NCI-H128 (cell line): ENCODE measurements around the gene ZNF384.
"Not testable (repeated sequence)": the region's sequence is repeated elsewhere in the genome, so short reads cannot be mapped to it uniquely, and the experiment has no call there.

Experiments used
- DNase-seq: peaks from one replicate; lab custom pipeline; 2025; ENCODE audit not compliant: unreplicated experiment; lab: John Stamatoyannopoulos, UW

Gene ZNF384

DNA sequence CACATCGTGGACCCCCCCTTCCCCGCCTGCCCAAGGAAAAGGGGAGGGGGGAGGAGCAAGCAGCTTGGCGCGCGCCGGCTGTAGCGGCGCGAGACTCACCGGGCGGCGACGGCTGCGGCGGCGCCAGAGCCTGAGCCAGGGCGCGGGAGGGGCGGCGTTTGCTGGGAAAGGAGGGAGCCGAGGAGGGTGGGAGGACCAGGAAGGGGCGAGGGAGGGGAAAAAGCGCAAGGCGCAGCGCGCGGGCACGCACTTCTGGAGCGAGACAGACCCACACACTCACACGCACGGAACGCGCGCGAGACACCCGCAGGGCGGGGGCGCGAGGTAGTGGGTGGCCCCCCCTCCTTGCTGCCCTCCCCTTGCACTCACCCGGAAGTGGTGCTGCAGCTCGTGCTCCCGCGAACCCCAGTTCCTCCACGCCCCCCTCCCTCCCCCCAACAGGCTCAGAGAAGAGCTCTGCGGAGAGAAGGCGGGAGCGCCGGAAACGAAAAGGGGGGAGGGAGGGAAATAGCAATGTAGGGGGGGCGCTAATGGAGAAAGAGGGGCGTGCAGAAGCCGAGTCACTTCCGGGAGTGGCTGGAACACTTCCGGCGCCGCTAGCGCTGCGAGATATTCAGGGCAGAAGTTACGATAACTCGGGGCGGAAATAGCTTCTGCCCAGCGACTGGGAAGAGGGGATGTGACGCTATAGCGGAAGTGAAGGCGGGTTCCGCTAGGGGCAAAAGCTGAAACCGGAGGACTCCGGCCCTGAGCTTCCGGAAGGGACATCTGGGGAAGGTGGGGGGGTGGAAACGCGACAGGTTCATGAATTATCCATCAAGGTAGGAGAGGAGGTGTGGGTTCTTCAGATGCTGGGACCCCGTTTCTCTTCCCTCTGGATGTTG, at the start of gene ZNF384:
Gene ZNF384, minus strand, starts transcription at position 377 of the 884 bp plus-strand sequence. CDS start 9,855 bp downstream, outside the sequence.
- DNase-seq = peak; percentile 99

DNA sequence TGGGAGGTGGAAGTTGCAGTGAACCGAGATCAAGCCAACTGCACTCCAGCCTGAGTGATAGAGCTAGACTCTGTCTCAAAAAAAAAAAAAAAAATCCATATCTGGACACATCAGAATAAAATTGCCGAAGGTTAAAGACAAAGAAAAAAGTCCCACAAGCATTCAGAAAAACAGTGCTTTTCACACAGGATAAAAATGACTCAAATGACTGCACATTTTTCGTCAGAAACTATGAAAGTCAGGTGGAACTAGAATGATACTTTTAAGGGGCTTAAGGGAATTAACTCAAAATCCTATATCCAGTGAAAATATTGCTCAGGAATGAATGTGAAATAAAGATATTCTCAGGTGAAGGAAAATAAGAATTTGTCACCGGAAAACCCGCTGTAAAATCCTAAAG, 47.6 kb upstream of the ZNF384 start:
- DNase-seq = no peak

DNA sequence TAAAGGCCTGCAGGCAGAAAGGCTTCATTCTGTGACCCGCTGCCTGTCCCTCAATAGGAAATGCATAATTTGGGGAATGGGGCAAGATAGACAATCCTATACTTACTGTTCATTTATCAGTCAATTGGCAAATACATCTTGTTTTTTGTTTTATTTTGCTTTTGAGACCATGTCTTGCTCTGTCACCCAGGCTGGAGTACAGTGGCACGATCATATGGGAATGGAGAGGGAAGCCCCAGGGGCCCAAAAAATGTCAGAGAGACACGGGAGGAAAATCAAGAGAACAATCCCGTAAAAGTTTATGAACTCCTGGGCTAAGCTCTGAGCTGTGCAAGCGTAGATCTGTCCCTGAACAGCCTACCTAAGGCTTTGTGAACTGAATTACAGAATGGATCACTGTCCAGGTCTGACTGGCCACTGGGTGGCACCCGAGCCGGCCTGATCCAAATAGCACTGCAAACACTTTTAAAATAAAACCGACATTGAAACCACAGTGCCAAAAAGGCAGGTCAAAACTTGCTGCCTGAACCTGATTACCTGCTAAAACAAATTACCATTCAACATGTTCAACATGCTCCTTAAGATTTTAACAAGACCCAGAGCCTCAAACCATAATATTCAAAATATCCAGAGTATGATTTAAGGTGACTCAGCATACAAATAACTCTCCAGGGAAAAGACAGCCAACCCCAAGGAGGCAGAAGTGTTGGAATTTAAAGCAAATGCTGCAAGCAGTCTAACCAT, 46.4 kb upstream of the ZNF384 start:
- peak; percentile 26 for DNase-seq

DNA sequence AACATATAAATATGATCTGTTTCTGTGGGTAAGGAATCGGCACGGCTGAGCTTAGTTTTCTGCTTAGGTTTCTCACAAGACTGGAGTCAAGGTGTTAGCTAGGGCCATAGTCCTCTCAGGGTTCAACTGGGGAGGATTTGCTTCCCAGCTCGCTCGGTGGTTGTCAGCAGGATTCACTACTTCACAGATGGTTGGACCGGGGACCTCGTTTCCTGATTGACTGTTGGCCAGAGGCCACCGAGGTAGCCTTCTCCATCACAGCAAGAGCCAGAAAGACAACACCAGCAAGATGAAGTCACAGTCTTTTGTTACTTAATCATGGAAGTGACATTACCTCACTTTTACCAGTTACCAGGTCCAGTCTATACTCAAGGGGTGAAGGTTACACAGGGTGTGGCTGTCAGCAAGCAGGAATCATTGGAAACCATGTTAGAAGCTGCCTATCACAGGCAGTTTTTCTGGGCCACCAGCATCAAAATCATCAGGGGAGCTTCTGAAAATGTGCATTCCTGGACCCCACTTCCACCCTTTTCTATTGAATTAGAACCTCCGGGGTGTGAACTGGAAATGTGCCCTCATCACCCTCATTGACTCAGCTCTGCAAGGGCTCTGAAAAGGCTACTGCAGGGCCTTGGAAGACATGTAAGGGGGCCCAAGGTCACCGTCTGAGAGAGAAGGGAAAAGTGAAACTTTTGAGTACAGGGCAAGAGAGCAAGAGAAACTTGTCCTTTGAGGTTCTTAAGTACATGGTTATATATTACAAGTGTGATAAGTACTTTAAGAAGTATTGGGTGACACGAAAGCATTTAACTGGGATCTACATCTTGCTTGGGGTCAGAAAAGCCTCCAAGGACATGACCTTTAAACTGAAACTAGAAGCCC, 45.6 kb upstream of the ZNF384 start:
- no peak for DNase-seq

DNA sequence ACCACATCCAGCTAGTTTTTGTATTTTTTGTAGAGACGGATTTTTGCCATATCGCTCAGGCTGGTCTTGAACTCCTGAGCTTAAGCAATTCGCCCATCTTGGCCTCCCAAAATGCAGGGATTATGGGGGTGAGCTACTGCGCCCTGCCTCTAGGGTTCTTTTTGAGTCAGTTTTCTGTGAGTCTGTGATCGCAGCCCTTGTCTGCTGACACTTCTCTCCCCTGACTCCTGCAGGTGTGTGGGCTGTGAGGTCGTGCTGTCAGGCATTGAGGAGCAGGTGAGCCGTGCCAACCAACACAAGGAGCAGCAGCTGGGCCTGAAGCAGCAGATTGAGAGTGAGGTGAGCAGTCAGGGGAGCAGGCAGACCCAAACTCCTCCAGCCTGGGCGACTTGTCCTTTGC, 41.0 kb upstream of the ZNF384 start:
- DNase-seq = no peak

DNA sequence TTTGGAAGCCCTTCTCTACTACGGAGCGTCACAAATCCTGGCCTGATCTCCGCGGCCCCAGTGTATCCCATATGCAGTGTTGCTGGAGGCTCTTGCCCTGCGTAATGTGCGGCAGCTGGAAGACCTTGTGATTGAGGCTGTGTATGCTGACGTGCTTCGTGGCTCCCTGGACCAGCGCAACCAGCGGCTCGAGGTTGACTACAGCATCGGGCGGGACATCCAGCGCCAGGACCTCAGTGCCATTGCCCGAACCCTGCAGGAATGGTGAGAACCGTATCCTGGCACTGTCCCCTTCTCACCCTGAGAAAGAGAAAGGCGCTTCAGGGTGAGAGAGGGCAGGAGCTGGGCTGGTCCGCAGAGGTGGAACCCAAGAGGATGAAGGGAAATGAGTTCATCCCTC, 40.0 kb upstream of the ZNF384 start:
- DNase-seq = no peak

DNA sequence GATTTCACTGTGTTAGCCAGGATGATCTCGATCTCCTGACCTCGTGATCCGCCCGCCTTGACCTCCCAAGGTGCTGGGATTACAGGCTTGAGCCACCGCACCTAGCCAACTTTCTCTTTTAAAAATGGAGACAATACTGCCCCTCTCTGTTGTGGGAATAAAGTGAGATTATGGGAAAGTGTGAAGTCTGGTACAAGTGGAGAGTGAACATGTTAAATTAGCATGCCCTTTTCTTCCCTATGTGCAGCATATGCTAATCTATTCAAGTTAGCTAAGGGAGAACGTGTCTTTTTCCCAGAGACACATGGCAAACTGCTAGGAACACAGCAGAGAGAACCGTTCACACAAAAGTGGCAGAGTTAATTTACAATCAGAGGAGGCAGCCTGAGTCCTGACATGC, 36.2 kb upstream of the ZNF384 start:
- DNase-seq = no peak

DNA sequence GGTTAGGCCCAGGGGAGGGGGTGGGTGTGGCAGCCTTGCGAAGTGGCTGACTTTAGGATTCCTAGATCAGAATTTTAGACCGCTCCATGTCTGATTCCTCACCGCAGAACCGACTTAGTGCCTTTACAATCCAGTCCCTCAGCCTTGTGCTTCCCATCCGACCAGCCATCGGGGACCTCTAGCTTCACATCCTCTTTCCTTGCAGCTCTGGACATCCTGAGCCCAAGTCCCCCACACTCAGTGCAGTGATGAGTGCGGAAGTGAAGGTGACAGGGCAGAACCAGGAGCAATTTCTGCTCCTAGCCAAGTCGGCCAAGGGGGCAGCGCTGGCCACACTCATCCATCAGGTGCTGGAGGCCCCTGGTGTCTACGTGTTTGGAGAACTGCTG, 35.2 kb upstream of the ZNF384 start:
- DNase-seq = no peak

DNA sequence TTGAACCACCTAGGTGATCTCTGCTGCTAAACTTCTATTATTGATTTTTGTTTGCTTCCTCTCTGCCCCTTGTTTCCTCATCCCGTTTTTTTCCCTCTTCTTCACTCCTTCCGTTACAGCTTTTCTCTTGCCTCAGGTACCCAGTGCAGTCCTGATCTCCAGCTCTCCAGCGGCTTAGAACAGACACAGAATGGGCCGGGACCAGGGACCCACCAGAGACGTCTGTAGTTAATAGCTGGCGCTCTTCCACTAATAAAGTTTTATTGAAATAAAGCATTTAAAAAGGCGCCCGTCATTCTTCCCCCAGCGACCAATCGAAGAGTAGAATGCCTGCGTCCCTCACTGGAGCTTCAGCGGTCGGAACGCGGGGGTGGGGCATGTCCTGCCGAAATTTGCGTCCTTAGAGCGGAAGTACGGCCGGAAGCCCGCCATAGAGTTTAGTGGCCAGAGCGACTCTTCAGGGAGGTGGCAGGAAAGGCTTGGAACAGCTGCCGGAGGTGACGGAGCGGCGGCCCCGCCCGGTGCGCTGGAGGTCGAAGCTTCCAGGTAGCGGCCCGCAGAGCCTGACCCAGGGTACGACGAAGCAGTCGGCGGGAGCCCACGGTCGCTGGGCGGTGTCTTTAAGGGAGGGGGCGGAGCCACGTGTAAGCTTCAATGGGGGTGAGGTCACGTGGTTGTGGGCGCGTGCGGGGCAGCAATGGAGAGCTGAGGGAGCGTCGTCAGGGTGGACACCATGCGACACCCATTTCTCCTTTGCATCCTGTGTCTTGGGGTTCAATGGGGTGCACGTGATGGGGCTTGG, 34.6 kb upstream of the ZNF384 start, which contains the start of gene COPS7A:
Gene COPS7A, plus strand, starts transcription at position 440 of the 802 bp plus-strand sequence. CDS start 611 bp downstream, outside the sequence.
- DNase-seq = peak; percentile 100

DNA sequence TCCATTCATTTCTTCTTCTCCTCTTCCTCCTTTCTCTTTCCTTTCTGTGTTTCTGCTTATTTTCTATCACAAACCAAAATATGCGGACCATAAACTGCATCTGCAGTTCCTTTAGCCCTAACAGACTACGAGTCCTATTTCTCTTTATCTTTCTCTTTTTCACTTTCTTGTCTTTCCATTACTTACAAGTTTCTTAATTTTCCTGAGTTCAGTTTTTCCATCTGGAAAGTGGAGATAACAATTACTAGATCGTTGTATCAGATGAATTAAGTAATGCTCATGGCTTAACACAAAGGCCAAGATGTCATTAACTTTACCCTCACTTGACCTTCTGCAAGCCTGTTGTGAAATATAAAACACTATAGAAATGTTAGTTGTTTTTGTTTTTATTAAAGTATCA, 33.7 kb upstream of the ZNF384 start:
- no peak for DNase-seq

DNA sequence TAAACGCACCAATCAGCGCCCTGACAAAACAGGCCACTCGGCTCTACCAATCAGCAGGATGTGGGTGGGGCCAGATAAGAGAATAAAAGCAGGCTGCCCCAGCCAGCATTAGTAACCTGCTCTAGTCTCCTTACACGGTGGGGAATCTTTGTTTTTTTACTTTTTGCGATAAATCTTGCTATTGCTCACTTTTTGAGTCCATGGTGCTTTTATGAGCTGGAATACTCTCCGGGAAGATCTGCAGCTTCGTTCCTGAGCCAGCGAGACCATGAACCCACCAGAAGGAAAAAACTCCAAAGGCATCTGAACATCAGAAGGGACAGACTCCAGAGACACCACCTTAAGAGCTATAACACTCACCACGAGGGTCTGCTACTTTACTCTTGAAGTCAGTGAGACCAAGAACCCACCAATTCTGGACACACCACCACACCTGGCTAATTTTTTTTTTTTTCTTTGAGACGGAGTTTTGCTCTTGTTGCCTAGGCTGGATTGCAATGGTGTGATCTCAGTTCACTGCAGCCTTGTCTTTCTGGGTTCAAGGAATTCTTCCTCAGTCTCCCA, 27.8 kb upstream of the ZNF384 start:
- DNase-seq = no peak

DNA sequence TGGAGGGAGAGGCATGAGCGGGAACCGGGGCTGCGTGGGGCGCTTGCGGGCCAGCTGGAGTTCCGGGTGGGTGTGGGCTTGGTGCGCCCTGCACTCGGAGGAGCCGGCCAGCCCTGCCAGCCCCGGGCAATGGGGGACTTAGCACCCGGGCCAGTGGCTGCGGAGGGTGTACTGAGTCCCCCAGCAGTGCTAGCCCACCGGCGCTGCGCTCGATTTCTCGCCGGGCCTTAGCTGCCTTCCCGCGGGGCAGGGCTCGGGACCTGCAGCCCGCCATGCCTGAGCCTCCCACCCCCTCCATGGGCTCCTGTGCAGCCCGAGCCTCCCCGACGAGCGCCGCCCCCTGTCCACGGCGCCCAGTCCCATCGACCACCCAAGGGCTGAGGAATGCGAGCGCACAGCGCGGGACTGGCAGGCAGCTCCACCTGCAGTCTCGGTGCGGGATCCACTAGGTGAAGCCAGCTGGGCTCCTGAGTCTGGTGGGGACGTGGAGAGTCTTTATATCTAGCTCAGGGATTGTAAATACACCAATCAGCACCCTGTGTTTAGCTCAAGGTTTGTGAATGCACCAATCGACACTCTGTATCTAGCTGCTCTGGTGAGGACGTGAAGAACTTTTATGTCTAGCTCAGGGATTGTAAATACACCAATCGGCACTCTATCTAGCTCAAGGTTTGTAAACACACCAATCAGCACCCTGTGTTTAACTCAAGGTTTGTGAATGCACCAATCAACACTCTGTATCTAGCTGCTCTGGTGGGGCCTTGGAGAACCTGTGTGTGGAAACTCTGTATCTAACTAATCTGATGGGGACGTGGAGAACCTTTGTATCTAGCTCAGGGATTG, 27.1 kb upstream of the ZNF384 start:
- DNase-seq = not testable (repeated sequence)

DNA sequence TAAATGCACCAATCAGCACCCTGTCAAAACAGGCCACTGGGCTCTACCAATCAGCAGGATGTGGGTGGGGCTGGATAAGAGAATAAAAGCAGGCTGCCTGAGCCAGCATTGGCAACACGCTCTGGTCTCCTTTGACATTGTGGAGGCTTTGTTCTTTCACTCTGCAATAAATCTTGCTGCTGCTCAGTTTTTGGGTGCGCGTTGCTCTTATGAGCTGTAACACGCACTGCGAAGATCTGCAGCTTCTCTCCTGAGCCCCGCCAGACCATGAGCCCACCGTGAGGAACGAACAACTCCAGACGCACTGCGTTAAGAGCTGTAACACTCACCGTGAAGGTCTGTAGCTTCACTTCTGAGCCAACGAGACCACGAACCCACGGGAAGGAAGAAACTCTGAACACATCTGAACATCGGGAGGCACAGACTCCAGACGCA, 19.8 kb upstream of the ZNF384 start:
- DNase-seq = no peak

DNA sequence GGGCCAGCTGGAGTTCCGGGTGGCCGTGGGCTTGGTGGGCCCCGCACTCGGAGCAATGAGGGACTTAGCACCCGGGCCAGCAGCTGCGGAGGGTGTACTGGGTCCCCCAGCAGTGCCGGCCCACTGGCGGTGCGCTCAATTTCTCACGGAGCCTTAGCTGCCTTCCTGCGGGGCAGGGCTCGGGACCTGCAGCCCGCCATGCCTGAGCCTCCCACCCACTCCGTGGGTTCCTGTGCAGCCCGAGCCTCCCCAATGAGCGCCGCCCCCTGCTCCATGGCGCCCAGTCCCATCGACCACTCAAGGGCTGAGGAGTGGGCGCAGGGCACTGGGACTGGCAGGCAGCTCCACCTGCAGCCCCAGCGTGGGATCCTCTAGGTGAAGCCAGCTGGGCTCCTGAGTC, 19.2 kb upstream of the ZNF384 start:
- DNase-seq = not testable (repeated sequence)

DNA sequence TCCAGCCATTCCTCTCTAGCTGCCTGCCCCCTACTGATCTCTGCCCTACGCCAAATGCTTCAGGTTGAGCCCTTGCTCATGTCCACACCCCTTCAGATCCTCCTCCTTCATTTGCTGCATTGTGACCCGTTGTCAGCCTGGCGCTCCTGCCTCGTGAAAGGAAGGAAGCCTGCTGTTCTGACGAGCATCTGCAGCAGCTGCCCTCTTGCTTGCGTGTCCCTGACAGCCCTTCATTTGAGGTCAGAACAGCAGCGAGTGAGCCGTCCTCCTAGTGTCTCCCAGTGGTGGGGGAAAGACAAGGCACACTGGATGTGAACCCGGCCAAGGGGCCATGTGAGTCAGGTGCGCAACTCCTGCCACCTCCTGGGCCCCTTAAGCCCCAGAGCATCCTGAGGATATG, 14.5 kb upstream of the ZNF384 start:
- no peak for DNase-seq

DNA sequence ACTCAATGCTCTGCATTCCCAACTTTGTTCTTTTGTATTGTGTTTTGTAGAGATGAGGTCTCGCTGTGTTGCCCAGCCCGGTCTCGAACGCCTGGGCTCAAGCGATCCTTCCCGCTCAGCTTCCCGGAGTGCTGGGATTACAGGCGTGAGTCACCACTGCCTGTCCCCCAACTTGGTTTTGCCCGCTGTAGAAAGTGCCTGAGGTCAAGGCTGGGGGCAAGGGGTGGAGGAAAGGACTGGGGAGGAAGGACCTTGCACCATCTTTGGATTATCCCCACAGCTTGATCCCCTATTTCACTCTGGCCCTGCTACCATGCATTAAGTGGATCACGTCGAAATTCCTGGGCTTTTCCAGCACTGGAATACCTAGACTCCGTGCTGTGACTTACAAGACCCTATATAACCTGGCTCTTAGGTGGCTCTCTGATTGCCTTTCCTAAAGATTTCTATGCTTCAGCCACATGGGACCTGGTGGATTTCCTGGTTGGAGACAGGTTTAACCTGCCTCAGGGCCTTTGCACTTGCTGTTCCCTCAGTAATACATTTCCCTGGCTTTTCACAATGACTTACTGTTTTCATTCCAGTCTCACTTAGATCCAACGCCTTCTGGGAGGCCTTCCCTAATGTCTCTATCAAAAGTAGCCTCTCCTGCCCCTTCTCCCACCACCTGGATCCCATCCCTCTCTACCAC, 12.0 kb upstream of the ZNF384 start:
- DNase-seq = no peak

DNA sequence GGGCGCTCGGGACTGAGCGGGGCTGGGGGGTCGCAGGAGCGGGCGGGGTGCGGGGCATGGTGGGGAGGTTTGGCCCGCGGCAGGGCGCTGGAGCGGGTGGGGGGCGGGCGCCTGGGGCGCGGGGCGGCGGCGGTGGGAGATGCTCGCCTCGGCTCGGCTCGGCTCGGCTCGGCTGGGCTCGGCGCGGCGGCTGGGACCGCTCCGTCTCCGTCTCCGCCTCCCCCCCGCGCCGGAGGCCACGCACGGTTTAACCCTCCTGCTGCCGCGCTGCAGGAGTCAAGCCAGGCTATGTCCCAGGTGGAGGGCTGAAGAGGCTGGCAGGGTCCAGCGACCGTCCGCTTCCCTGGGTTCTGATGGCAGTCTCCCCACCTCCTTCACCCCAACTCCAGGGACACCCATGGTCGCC, 11.5 kb upstream of the ZNF384 start, which contains the start of gene PIANP:
Gene PIANP, minus strand, starts transcription at position 170 of the 406 bp plus-strand sequence. CDS start 2,754 bp downstream, outside the sequence.
- no peak for DNase-seq

DNA sequence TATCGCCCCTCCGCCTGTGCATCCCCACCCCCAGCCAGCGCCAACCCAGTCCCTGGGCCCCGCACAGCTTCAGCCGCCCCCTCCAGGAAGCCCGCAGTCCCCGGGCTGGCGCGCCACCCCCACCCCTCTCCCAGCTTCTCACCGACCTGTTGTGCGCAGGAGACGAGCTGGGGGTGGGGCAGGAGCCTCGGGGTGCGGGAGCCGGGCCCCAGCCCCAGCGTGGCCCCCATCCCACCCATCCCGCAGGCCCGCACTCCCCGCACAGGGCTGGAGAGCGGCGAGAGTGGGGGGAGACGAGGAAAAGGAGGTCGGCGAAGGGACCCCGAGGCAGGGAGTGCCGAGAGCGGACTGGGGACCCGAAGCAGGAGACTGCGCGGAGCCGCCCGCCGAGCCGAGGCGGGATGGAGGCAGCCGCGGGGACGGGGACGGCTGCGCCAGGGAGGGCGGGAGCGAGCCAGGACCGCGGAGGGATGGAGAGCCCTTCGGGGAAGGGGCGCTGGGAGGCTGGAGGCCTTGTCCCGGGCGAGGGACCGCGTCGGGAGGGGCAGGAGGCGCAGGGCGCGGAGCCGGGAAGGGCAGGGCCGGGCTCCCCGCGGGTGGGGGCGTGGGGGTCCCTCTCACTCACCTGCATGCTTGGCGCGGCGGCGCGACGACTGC, 10.9 kb upstream of the ZNF384 start:
- no peak for DNase-seq
